HL-60/S4 treated with retinoic acid at 250 ng/mL for 4 days and 3 days (cell line): Measurements from ENCODE around the gene KRTAP9-9.
"Not testable (repeated sequence)": the region's sequence is repeated elsewhere in the genome, so short reads cannot be mapped to it uniquely, and the experiment has no call there.

Experiments used
- in situ Hi-C: fragments of 300-500 bp; cut with MboI; formaldehyde crosslinking; loops from 2 replicates; pipeline ENCODE4 v1.7.0; 2022; ENCODE audit warnings: low sequenced_read_pairs

The KRTAP9-9 gene

GRCh38 chr17:41255381-41256290 is at the start of gene KRTAP9-9:
Gene KRTAP9-9 (plus strand): TSS chr17:41255384.
- in situ Hi-C loops: not testable (repeated sequence)

- in situ Hi-C loops: no loop called here
These were observed 43.2 kb upstream of the KRTAP9-9 start for GRCh38 chr17:41211845-41212466.

- in situ Hi-C loops: no loop called here
These were observed 42.5 kb upstream of the KRTAP9-9 start for GRCh38 chr17:41212524-41213169.

DNA sequence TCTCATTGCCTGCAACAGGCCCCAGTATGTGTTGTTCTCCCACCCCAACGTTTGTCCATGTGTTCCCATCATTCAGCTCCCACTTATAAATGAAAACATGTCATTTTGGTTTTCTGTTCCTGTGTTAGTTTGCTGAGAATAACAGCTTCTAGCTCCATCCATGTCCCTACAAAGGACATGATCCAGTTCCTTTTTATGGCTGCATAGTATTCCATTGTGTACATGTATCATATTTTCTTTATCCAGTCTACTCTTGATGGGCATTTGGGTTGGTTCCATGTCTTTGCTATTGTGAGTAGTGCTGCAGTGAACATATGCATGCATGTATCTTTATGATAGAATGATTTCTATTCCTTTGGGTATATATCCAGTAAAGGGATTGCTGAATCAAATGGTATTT is 39.5 kb upstream of the KRTAP9-9 start:
- in situ Hi-C loops: no loop called here

- in situ Hi-C loops: no loop called here
These were observed 31.4 kb upstream of the KRTAP9-9 start for GRCh38 chr17:41223821-41224220.

DNA sequence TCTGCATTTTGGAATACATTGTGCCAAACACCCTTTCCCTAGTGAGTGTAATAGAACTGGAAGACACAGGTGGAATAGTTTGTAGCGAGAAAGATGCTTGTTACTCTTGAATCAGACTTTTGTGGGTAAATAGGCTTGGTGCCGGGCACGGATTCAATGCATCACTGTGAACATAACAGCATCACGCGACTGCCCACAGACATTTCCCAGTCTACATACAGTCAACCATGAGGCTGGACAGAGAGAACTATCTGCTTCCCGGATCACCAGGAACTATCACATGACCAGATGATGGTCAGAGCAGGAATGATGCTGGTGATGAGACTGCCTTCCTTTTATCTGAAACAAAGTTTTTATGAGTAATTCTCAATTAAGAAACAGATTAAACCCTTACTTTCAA is 29.1 kb upstream of the KRTAP9-9 start:
- in situ Hi-C loops: no loop called here

GRCh38 chr17:41226598-41227095 is 28.5 kb upstream of the KRTAP9-9 start, which contains the start of gene KRTAP9-2:
Gene KRTAP9-2 (plus strand): TSS chr17:41226648. CDS start chr17:41226655, 7 bp downstream.
- in situ Hi-C loops: not testable (repeated sequence)

GRCh38 chr17:41230094-41230493 is 25.1 kb upstream of the KRTAP9-9 start:
- in situ Hi-C loops: no loop called here

DNA sequence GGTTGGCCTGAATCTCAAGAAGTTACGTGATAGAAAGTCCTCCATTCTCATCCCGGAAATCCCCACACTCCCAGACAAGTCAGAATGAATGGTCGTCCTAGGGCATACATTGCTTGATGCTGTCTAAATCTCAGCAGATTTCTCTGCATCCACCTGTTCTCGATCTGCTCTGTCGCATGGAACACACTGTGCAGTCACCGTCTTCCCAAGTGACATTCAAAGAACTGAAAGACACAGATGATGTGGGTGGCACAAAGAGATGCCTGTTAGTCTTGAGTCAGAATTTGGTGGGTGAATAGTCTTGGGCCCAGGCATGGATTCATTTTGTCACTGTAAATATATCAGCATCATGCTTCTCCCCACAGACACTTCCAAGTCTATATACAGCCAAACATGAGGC is 23.5 kb upstream of the KRTAP9-9 start:
- in situ Hi-C loops: no loop called here

DNA sequence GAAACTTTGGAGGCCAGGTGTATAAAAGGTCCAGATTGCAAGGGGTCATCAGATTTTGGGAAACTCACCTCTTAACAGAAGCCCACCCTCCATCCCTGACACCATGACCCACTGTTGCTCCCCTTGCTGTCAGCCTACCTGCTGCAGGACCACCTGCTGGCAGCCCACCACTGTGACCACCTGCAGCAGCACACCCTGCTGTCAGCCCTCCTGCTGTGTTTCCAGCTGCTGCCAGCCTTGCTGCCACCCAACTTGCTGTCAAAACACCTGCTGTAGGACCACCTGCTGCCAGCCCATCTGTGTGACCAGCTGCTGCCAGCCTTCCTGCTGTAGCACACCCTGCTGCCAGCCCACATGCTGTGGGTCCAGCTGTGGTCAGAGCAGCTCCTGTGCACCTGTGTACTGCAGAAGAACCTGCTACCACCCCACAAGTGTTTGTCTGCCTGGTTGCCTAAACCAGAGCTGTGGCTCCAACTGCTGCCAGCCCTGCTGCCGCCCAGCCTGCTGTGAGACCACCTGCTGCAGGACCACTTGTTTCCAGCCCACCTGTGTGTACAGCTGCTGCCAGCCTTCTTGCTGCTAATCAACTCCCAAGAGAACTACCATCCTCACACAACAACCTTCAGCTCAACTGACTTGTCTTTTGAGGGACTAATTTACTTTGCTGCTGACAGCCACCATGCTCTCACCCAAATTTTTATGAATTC is 22.6 kb upstream of the KRTAP9-9 start, which contains the start of gene KRTAP9-3:
KRTAP9-3 (plus strand) TSS at position 51 of the 707 bp plus-strand sequence; CDS start at position 104, 53 bp downstream.
- in situ Hi-C loops: not testable (repeated sequence)

- in situ Hi-C loops: not testable (repeated sequence)
These were observed 18.1 kb upstream of the KRTAP9-9 start for GRCh38 chr17:41237116-41237515.

DNA sequence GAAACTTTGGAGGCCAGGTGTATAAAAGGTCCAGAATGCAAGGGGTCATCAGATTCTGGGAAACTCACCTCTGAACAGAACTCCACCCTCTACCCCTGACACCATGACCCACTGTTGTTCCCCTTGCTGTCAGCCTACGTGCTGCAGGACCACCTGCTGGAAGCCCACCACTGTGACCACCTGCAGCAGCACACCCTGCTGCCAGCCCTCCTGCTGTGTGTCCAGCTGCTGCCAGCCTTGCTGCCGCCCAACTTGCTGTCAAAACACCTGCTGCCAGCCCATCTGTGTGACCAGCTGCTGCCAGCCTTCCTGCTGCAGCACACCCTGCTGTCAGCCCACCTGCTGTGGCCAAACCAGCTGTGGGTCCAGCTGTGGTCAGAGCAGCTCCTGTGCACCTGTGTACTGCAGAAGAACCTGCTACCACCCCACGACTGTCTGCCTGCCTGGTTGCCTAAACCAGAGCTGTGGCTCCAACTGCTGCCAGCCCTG is 17.2 kb upstream of the KRTAP9-9 start, which contains the start of gene KRTAP9-8:
KRTAP9-8 (plus strand) TSS at position 51 of the 489 bp plus-strand sequence; CDS start at position 104, 53 bp downstream.
- in situ Hi-C loops: not testable (repeated sequence)

- in situ Hi-C loops: not testable (repeated sequence)
These were observed 8.0 kb upstream of the KRTAP9-9 start for GRCh38 chr17:41246995-41247787.

DNA sequence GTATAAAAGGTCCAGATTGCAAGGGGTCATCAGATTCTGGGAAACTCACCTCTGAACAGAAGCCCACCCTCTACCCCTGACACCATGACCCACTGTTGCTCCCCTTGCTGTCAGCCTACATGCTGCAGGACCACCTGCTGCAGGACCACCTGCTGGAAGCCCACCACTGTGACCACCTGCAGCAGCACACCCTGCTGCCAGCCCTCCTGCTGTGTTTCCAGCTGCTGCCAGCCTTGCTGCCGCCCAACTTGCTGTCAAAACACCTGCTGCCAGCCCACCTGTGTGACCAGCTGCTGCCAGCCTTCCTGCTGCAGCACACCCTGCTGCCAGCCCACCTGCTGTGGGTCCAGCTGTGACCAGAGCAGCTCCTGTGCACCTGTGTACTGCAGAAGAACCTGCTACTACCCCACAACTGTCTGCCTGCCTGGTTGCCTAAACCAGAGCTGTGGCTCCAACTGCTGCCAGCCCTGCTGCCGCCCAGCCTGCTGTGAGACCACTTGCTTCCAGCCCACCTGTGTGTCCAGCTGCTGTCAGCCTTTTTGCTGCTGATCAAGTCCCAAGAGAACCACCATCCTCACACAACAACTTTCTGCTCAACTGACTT is 5.4 kb upstream of the KRTAP9-9 start, which contains the start of gene KRTAP9-4:
KRTAP9-4 (plus strand) TSS at position 51 of the 604 bp plus-strand sequence; CDS start at position 85, 34 bp downstream.
- in situ Hi-C loops: not testable (repeated sequence)

DNA sequence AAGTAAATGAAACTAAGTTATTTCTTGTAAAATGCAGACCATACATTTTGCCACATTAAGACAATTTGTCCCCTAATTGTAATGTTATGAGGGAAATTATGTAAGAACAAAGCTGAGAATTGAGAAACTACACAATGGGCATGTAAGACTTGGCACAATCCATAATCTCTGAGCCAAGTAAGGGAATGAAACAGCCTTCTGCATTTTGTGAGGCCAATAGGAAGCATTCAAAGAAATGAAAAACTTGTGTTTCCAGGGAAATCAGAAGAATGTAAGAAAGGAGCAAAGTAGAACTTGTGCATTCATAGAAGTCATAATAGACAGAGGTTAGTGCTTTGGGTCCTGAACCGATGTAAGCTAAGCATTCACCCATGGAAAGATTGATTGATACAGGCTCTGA is 3.9 kb upstream of the KRTAP9-9 start:
- in situ Hi-C loops: no loop called here

DNA sequence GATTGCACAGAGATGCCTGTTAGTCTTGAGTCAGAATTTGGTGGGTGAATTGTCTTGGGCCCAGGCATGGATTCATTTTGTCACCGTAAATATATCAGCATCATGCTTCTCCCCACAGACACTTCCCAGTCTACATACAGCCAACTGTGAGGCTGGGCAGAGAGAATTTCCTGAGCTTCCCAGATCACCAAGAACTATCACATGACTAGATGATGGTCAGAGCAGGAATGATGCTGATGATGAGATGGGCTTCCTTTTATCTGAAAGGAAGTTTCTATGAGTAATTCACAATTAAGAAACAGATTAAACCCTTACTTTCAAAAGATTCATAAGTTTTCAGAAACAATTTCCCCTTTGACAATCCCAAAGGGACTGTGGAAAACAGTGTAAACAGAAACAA is 323 bp upstream of the KRTAP9-9 start:
- in situ Hi-C loops: no loop called here

GRCh38 chr17:41256291-41256685 is 1.1 kb downstream of the KRTAP9-9 start:
- in situ Hi-C loops: no loop called here

DNA sequence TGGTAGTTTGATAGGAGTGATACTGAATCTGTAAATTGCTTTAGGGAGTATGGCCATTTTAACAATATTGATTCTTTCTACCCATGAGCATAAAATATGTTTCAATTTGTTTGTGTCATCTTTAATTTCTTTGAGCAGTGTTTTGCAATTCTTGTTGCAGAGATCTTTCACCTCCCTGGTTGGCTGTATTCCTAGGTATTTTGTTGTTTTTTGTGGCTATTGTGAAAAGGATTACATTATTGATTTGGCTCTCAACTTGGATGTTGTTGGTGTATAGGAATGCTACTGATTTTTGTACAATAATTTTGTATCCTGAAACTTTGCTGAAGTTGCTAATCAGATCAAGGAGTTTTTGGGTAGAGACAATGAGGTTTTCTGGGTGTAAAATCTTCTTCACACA is 3.2 kb downstream of the KRTAP9-9 start:
- in situ Hi-C loops: no loop called here

GRCh38 chr17:41263212-41263611 is 8.0 kb downstream of the KRTAP9-9 start:
- in situ Hi-C loops: no loop called here
